NCI-H82 treated with DMSO at 0.1 percent for 48 hours (cell line): ENCODE measurements around the gene TLK2.
"Not testable (repeated sequence)": the region's sequence is repeated elsewhere in the genome, so short reads cannot be mapped to it uniquely, and the experiment has no call there.

Source experiments
- DNase-seq: peaks from one replicate; lab custom pipeline; 2025; ENCODE audit not compliant: unreplicated experiment; lab: John Stamatoyannopoulos, UW

The TLK2 gene

DNA sequence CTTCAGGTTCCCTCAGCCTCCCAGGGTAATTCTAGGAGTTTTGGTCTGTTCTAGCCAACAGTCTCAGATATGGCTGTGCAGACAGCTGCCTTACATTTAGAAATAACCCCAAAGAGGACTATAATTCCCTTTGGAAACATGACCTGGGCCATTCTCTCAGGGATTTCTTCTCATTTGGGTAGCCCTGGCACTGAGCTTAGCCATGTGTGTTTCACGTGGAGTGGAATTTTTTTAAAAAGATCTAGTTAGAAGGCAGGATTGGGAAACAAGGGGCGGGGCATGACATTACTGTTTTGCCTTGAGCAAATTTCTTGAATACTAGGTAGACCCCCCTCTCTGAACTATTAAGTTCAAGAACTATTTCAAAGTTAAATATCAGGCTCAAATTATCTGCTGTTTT, 119.3 kb downstream of the TLK2 start:
- no peak for DNase-seq

DNA sequence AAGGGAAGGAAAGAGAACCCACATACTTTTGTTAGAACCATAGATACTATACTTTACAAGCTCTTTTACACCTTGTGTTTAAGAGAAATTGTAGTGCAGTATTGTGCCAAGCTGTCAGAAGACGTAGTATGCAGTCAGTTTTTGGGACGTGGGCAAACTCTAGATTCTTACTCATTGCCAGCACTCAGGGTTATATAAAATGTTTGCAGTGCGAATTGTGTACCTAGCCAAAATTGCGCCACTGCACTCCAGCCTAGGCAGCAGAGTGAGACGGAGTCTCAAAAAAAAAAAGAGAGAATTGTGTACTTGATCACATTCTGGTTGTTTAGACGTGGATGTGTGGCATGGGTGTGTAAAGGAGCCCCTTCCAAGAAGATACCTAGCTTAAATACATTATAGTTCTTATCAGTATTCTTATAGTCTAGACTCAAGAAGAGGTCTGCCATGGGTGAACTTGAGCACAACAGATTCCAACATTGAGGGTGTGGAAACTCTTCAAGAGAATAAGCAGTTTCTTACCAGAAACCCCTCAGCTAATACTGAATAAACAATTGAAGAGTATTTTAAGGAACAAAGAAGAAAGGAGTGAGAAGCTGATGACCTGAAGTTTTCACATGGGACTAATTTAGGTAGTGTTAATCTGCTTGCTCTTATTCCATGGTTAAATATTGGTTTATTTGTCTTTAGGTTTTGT, 121.5 kb downstream of the TLK2 start:
- DNase-seq = no peak

DNA sequence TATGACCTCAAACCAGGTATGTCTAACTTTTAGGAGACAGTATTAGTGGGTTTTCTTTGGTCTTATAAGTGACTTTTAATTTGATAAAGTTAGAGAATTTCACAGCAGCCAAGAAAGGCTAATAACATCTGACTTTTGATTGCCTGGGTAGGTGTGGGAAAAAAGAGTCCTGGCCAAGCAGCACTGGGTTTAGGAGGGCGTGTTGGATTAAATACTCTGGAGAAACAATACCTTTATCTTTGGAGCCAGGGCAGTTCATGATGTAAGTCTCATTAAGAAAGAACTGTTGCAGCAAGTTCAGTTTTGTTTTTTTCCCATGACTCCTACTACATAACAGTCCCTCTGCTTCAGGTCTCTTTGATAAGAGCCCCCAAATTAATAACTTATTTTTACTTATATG, 122.2 kb downstream of the TLK2 start:
- DNase-seq = no peak

DNA sequence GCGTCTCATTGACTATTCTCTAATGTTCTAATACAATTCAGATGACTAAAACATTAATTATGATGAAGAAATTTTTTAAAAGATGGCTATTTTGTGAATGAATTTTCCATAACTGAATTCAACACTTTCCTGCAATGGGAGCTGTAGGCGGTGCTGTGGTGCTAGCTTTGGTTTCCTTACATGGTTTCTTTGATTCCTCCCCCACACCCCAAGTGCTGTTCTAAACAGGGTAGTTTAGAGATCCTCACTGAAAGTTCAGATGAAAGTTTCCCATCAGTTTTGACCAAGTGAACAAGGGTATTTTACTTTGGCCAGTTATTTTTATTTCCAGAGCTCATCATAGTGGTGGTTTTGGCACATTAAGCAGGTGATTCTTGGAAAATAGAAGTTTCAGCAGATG, 122.8 kb downstream of the TLK2 start:
- DNase-seq = no peak

DNA sequence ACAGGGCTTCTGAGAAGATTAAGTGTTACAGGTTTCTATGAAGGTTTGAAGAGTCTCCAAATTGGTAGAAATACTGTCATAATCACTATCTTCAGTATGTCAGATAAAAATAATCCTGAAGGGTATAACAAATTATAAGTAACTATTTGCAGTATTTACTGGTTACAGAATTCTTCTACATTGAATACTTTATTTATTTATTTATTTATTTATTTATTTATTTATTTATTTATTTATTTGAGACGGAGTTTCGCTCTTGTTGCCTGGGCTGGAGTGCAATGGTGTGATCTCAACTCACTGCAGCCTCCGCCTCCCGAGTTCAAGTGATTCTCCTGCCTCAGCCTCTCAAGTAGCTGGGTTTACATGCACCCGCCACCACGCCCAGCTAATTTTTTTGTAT, 125.2 kb downstream of the TLK2 start:
- not testable (repeated sequence) for DNase-seq

DNA sequence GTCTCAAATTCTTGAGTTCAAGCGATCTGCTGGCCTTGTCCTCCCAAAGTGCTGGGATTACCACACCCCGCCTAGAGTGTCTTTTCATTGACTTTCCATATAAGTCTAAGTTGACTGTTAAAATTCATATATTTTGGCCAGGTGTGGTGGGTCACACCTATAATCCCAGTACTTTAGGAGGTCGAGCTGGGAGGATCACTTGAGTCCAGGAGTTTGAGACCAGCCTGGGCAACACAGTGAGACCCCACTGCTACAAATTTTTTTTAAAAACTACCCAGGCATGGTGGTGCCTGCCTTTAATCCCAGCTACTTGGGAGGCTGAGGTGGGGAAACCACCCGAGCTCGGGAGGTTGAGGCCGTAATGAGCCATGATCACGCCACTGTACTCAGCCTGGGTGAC, 127.0 kb downstream of the TLK2 start:
- DNase-seq = no peak

DNA sequence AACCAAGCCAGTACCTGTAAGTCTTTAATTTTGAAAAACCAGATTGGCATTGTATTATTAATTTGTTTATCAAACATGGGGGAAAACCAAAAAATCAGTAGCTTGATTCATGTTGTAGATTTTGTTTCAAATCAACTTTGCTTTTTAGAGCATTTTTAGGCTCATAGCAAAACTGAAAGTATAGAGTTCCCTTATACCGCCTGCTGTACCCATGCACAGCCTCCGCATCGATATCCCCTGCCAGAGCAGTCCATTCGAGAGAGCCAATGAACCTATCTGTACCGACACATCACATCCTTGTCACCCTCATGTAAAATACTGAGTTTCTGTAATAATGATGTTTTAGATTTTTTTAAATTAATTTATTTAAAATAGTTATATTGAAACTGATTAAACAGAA, 132.7 kb downstream of the TLK2 start:
- DNase-seq = no peak

DNA sequence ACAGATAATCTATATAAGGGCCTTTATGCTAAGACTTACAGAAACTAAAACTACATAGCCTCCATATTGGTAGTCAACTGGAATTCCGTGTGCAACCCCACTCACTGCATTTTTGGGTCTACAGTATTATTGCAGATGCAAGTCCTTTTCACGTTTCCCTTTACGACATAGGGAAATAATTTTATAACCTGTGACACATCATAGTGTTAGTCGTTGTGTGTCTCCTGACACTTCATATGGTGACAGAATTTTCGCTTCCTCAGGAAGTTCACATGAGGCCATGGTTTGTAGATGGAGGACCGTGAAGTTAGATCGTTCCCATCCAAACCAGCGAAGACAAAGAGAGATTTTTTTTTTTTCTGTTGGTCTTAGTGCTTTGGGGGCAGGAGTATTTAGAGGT, 133.1 kb downstream of the TLK2 start:
- DNase-seq = no peak

DNA sequence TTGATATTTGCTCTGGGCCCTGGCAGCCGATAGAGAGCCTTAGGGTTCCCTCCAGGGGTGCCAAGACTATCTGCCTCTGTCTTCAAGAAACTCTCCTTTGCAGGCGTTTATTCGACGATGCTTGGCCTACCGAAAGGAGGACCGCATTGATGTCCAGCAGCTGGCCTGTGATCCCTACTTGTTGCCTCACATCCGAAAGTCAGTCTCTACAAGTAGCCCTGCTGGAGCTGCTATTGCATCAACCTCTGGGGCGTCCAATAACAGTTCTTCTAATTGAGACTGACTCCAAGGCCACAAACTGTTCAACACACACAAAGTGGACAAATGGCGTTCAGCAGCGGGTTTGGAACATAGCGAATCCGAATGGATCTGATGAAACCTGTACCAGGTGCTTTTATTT, 133.7 kb downstream of the TLK2 start:
- not testable (repeated sequence) for DNase-seq

DNA sequence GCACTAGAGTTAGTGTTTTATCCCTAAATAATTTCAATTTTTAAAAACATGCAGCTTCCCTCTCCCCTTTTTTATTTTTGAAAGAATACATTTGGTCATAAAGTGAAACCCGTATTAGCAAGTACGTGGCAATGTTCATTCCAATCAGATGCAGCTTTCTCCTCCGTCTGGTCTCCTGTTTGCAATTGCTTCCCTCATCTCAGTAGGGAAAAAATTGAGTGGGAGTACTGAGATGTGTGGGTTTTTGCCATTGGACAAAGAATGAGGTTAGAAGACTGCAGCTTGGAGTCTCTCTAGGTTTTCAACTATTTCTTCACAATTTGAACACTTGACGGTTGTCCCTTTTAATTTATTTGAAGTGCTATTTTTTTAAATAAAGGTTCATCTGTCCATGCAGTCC, 134.5 kb downstream of the TLK2 start:
- DNase-seq = not testable (repeated sequence)

DNA sequence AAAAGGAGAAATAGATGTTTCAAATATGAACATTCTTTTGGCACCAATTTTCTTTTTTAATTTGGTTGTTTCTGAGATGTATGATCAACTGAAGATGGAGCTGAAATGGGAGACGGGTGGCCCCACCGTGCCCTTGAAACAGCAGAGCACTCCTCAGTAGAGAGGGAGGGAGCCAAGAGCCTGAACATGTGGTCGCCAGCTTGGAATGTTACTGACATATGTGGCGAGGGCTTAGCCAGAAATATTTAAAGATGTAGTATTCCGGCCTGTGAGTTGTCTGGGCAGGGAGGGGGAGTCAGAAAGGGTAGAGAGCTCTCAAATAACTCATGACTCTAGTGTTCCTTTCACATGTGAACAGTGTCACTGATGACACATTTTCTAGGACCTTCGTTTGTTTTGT, 135.5 kb downstream of the TLK2 start:
- DNase-seq = peak; percentile 29

DNA sequence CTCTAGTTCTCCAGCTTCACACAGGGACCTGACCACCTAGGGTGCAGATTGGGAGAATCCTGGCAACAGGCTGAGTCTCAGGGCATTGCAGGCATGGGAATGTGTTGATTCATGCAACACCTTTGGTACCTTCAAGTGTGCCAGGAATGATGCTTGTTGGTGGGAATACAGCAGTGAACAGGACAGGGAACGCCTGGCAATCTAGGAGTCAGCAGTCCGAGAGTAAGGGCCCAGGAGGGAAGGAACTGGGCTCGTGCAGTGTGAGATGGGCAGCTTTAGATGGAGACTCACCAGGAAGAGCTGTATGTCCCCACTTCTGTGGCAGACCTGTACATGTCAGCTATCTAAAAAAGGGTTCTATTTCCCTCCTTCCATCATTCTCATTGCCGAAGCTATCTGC, 136.9 kb downstream of the TLK2 start:
- no peak for DNase-seq

DNA sequence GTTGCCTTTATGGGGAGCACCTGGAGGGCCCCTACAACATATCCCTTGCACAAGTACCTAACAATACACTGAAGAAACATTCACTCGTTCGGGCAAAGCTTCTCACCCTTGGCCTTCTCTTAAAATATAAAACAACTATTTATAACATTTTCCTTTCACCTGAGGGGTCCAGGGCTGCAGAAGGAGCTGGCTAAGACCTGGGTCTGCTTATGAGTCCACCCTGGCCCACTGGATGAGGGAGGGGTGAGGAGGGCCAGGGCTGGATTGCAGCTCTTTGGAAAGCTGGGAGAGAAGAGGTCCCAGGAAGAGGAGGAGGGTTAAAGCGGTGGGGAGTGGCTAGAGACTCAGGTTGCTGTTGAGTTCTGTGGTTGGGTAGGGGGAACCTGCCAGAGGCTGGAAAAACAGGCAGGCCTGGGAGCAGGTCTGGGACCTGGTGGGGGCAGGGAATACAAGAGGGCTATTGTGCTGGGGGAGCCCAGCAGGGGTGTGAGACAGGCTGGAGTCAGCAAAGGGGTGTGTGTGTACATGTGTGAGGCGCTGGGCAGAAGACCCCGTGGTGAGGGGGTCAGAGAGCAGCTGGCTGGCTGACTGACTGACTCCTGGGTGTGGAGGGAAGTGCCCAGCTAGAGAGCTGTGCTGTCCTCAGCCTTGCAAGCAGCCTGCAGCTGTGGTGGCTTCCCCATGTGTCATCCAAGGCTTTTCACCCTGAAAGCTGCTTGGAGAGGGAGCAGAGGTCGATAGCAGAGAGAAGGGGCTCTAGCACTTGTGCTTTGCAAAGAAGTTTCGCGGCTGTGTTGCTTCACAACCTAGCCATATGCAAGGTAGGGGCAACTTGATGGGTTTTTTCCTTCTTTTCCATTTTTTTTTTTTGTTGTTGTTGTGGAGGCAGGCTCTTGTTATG, 138.6 kb downstream of the TLK2 start:
- no peak for DNase-seq

DNA sequence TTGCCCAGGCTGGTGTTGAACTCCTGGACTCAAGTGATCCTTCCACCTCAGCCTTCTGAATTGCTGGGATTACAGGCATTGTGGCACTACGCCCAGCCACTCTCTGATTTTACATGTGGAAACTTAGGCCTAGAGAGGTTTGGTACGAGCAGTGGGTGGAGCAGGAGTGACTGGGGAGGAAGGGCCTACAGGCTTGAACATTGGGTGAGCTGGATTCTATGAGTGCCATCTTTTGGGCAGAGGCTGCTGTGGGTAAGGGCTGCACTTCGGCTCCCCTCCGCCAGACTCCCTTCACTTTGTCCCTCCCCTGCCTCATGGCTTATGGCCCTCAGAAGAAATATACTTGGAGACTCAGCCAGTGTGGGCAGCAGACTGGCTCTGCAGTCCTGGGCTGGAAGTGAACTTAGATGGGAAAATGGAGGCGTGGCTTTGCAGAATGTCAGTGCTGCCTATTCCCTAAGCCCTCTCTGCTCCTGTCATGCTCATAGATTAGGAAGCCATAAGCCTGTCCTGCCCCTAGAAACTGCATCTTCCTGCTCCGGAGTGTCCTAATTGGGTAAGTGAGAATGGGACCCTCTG, 139.4 kb downstream of the TLK2 start:
- DNase-seq = no peak

DNA sequence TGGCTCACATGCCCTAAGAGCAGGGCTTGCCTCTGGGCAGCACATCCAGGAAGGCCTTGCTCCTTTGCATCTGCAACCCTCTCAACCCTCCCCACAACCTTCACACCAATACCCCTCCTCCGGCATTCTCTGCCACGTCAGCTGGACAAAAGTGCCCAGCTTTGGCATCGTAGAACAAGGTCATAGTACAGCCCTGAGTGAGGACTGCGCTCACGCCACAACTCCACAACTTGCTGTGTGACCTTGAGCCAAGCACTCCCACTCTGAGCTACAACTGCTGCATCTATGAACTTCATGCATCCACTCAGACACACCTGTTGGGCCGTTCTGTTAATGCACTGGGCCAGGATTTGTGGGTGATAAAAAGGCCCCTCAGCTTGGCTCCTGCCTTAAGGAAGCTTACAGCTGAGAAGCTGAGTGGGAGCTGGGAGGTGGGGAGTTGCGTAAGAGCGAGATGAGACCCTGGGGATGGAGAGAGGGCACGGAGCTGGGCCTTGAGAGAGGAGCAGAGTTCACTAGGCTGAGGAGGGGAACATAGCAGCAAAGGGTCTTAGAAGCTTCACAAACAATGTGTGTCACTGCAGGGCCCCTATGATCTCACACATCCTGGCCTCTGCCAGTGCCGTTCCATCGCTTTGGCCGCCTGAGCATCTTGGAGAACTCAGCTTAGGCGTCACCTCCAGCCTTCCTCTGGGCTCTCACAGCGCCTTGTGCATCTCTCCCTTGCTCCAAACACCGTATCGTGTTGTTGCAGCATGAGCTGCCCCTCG, 140.2 kb downstream of the TLK2 start:
- DNase-seq = no peak

DNA sequence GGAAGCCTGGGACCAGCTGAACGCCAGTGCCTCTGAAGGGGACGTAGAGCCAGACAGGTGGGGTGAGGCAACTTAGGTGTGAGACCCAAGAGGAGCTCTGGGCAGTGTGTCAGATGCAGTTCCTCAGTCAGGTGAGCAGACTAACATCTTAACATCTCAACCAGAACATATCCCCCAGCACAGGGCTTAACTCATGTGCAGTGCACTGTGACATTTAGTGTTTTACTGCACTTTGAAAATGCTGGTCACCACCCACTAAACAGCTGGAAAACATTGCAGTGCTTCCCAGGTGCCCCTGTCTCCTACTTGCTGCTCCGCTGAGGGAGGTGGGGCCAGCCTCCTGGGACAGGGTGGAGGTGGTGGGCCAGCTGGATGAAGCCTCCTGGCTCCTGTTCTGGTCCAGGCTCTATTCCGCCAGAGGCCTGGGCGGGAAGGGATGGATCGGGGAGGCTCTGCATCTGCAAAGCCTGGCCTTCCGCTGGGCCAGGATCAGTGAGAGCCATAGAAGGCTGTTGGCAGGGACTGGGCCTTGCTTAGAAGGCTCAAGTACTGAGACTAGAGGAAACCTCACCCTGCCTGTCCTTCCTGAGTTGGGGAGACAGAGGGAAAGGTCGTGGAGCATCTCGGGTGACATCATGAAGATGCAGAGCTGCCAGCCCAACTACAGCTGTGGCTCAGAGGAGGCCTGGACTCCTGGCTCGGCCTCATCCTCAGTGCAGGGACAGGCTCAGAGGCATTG, 141.0 kb downstream of the TLK2 start:
- no peak for DNase-seq

DNA sequence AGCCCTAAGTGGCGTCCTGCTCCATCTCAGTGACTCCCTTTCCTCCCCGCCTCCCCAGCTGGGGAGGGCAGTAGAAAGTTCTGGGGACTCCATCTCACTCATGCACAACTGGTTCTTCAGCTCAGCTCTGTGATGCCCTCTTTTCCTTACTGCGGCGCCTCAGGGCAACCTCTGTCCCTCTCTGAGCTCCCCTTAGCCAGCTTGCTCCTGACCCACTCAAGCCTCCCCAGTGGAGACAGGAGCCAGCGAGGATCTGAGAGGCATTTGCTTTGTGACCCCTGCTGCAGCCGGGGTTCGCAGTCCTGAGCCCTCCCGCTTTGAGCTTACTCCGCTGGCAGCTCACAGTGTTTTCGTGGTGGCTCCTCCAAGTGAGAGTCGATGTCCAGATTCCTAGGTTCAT, 142.6 kb downstream of the TLK2 start:
- DNase-seq = no peak

DNA sequence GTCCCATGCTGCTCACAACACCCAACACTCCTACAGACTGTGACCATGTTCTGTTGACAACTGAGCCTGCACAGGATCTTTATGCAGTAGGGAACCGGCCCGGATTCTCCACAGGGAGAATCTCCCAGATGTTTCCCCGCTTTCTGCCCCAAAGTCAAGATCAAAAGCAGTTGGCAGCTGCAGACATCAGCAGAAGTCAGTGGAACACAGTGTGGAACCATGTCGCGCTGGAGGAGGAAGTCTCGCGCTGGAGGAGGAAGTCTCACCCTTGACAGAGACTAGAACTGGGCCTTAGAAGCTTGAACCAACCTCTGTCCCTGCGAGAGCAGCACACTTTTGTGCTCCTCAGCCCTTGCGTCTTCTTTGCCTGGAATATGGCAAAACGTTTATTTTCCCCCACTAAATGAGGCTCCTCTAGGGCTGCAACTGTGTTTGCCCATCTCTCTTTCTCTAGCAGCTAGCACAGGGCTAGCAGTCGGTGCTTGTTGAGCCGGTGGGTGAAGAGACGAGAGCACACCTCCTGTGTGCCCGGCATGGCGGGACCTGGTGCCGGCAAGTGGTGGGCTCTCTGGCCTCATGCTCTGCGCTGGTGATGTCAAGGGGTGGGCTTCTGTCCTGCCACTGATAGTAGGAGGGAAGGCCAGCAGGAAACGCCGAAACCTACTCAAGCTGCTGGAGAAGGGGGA, 146.7 kb downstream of the TLK2 start:
- no peak for DNase-seq

DNA sequence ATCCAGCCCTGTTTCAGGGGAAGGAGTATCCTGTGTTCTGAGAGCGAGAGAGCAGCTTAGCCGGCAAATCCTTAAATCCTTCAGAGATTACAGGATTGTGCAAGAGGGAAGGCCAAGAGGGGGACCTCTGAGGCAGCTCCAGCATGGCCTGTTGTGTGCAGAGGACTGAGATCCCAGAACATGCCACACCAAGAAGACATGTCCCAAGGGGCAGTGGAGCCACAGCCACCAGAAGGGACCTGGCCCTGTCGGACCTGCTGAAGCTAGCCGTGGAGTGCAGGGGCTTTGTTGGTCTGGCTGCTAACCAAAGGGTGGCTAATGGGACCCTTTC, 147.2 kb downstream of the TLK2 start:
- peak; percentile 91 for DNase-seq

DNA sequence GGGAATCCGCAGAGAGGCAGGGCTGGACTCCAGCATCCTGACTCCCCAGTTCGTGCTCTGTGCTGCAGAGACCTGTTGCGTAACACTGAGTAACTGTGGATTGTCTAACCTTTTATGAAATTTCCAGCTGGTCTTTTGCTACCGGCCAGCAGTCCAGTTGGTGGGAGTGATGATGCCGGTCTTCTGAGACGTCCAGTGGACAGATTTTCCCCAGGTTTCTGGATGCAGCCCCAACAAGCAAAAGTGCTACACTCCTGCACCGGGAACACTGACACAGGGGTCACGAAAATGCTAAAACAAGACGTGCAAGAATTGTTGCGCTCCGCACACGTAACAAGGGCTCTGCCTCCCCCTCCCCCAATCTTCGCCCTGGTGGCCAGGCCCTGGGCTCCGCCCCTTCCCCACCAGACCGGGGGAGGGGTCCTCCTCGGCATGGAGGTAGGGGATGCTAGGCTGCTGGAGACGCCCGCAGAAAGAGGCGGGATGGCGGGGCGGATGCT, 148.1 kb downstream of the TLK2 start:
- DNase-seq = no peak
